Parathyroid adenoma (tissue), 2 donors: ENCODE results near the gene ITFG1.

Source experiments
- H2AFZ ChIP-seq: fragments of 300-600 bp; sonication (generic); one replicate; pipeline ENCODE4 v1.7.0; 2017; ENCODE audit warnings: antibody characterized with exemption, mild to moderate bottlenecking
- H3K27ac ChIP-seq: fragments of 300-600 bp; sonication (generic); one replicate; pipeline ENCODE4 v1.7.0; 2017
- H3K27me3 ChIP-seq: fragments of 300-600 bp; sonication (generic); one replicate; pipeline ENCODE4 v1.7.0; 2017; ENCODE audit warnings: low read length; ENCODE audit not compliant: control insufficient read depth, insufficient read depth
- H3K36me3 ChIP-seq: fragments of 300-600 bp; sonication (generic); one replicate; pipeline ENCODE4 v1.7.0; 2017; ENCODE audit warnings: low read length; ENCODE audit not compliant: control insufficient read depth, insufficient read depth
- H3K4me1 ChIP-seq: fragments of 300-600 bp; sonication (generic); one replicate; pipeline ENCODE4 v1.7.0; 2017; ENCODE audit warnings: control low read depth
- H3K4me2 ChIP-seq: fragments of 300-600 bp; sonication (generic); one replicate; pipeline ENCODE4 v1.7.0; 2017; ENCODE audit warnings: low read length
- H3K4me3 ChIP-seq: fragments of 300-600 bp; sonication (generic); one replicate; pipeline ENCODE4 v1.7.0; 2017; ENCODE audit warnings: low read depth, low read length
- H3K79me2 ChIP-seq: fragments of 300-600 bp; sonication (generic); one replicate; pipeline ENCODE4 v1.7.0; 2017; ENCODE audit warnings: control low read depth
- H3K9ac ChIP-seq: fragments of 300-600 bp; sonication (generic); one replicate; pipeline ENCODE4 v1.7.0; 2017; ENCODE audit warnings: mild to moderate bottlenecking
- H3K9me3 ChIP-seq: fragments of 300-600 bp; sonication (generic); one replicate; pipeline ENCODE4 v1.7.0; 2017; ENCODE audit warnings: low read length; ENCODE audit not compliant: control insufficient read depth
- TF ChIP-seq, protein P1 (sequence below): fragments of 300-600 bp; sonication (generic); IDR thresholded peaks from one replicate; pipeline ENCODE4 v1.7.0; 2017; ENCODE audit warnings: antibody characterized with exemption, mild to moderate bottlenecking
- donor health status: primary hyperparathyroidism.

Gene ITFG1

DNA sequence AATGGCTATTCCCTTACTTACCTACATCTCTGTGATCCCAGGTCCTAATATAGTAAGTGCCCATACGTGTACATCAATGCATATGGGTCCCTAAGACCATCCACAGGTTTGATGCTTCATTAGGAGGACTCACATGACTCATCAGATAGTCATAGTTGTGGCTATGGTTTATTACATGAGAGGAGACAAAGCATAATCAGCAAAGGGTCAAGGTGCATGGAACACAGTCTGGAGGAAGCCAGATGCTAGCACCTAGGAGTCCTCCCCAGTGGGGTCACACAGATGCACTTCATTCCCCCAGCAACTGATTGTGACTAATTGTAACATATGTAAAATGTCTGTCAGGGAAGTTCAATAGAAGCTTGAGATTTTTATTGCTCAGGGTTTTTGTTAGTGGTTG is 43.1 kb upstream of the ITFG1 start:
- H3K9ac ChIP-seq: no peak overlapping the region
- H3K27ac ChIP-seq: no peak overlapping the region
- no peaks in the 10 kb centered on the region for H3K9me3 ChIP-seq
- no peak overlapping the region for H2AFZ ChIP-seq
- no peak overlapping the region for H3K4me3 ChIP-seq
- H3K27me3 ChIP-seq: no peaks in the 10 kb centered on the region
- H3K79me2 ChIP-seq: no peaks in the 10 kb centered on the region
- no peak overlapping the region for H3K4me2 ChIP-seq
- peaks cover 4% of the 10 kb centered on the region for H3K4me1 ChIP-seq
- no peaks in the 10 kb centered on the region for H3K36me3 ChIP-seq
- TF ChIP-seq, protein P1, sequence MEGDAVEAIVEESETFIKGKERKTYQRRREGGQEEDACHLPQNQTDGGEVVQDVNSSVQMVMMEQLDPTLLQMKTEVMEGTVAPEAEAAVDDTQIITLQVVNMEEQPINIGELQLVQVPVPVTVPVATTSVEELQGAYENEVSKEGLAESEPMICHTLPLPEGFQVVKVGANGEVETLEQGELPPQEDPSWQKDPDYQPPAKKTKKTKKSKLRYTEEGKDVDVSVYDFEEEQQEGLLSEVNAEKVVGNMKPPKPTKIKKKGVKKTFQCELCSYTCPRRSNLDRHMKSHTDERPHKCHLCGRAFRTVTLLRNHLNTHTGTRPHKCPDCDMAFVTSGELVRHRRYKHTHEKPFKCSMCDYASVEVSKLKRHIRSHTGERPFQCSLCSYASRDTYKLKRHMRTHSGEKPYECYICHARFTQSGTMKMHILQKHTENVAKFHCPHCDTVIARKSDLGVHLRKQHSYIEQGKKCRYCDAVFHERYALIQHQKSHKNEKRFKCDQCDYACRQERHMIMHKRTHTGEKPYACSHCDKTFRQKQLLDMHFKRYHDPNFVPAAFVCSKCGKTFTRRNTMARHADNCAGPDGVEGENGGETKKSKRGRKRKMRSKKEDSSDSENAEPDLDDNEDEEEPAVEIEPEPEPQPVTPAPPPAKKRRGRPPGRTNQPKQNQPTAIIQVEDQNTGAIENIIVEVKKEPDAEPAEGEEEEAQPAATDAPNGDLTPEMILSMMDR: no peak

DNA sequence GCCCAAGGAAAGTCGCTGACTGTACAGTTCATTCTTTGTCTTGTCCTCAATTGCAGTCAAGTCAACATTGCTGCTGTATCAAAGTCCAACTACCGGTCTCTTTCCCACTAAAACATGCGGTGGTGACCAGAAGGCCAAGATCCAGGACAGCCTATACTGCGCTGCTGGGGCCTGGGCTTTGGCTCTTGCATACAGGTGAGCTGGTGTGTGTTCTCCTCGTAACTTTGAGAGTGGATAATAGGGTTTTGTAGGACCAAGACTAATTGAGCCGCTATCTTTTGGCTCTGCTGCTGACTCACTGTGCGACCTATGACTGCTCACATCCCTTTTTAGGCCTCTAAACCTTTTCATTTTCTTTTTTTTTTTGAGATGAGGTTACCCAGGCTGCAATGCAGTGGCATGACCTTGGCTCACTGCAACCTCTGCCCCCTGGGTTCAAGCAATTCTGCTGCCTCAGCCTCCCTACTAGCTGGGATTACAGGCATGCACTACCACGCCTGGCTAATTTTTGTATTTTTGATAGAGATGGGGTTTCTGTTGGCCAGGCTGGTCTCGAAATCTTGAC is 38.9 kb upstream of the ITFG1 start:
- no peak overlapping the region for H3K4me2 ChIP-seq
- H3K9ac ChIP-seq: no peak overlapping the region
- no peaks in the 10 kb centered on the region for H3K36me3 ChIP-seq
- H3K27ac ChIP-seq: no peak overlapping the region
- no peak overlapping the region for H2AFZ ChIP-seq
- no peak overlapping the region for H3K4me3 ChIP-seq
- no peaks in the 10 kb centered on the region for H3K4me1 ChIP-seq
- TF ChIP-seq, protein P1: no peak
- no peaks in the 10 kb centered on the region for H3K79me2 ChIP-seq
- H3K9me3 ChIP-seq: no peaks in the 10 kb centered on the region
- no peaks in the 10 kb centered on the region for H3K27me3 ChIP-seq

DNA sequence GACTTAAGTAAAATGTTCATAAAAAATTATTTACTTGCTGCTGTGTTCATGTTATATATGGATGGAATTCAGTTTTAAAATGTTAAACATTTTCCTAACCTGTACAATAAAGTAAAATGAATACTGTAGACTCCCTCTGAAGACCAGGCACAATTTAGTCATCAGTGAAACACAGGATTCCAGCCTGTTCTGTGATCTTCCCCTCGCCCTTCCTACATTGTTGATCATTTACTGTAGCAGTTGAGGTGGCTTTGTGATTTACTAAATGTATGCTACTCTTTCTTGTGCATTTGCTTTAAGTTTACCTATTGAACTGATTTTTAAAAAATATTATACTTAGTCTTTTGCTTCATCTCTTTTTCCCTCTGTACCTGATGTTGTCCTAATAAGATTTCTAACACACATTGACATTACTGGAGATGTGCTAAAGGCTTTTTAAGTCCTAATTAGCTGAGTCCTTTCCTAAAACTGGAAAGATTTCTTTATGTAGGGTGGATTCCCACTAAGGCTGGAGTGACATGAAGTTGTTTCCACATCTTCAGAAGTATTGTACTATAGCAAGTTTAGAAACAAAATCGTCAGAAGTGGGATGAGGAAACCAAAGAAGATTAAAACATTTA is 38.3 kb upstream of the ITFG1 start:
- Histone ChIP-seq H2AFZ (no peak overlapping the region), H3K27me3 (no peaks in the 10 kb centered on the region), H3K27ac (no peak overlapping the region), H3K9me3 (no peaks in the 10 kb centered on the region), H3K79me2 (no peaks in the 10 kb centered on the region), H3K4me3 (no peak overlapping the region), H3K4me2 (no peak overlapping the region), H3K9ac (no peak overlapping the region), H3K4me1 (no peaks in the 10 kb centered on the region), H3K36me3 (no peaks in the 10 kb centered on the region)
- TF ChIP-seq, protein P1: no peak

DNA sequence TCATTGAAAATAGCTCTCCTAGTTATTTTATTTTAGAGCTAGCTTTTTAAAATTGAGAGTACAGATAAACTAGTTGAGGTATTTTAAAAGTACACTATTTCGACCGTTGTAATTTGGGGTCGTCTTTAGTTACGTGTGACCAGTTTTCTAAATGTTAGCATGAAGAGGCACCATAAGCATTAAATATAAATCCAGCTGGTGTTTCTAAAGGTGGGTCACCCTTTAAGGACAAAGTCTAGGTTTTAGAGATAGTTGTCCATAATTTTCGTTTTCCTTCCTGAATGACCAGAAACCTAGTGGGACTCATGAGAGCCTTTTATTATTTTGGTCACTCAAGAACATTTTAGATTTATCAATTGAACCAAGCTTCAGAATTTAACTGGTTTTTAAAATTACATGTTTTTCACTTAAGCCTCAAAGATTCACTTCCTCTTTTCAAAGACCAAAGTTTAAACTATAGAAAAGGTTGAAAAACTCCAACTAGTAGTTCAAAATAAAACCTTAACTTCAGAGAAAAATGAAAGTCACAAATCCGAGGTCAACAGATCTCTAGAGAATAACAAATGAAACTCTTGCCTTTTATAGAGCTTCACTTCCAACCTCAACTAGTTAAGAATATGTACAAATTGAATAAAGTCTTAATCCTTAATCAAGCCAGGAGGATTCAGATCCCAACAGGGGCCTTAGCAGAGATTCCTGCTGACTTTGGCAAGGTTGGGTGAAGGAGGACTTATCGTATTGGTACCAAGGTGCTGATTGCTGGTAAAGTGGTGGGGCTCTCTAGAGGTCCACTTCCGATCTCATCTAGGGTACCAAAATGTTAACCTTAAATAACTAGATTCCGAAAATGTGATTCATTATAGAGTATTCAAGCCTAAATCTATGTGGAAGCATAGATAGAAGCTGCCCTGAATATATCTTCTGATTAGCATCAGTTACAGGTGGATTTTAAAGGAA is 32.8 kb upstream of the ITFG1 start:
- TF ChIP-seq, protein P1: no peak
- Histone ChIP-seq H3K27ac (no peak overlapping the region), H3K4me3 (no peak overlapping the region), H3K27me3 (no peaks in the 10 kb centered on the region), H3K9me3 (no peaks in the 10 kb centered on the region), H3K9ac (no peak overlapping the region), H3K4me1 (no peaks in the 10 kb centered on the region), H2AFZ (no peak overlapping the region), H3K36me3 (no peaks in the 10 kb centered on the region), H3K79me2 (peaks cover 17% of the 10 kb centered on the region), H3K4me2 (no peak overlapping the region)
